G401.6 (cell line): ENCODE results near the gene RHOBTB1.
A peak's percentile ranks its signal among the peaks of the same experiment; 100 is the strongest.

Experiments
- FAIRE-seq: peaks from 2 replicates; lab custom pipeline; 2012; peaks lifted over from hg19 to GRCh38; lab: Jason Lieb, UNC

RHOBTB1 gene

GRCh38 chr10:60965696-60966095 is 21.7 kb upstream of the RHOBTB1 start:
- FAIRE-seq = no peak

GRCh38 chr10:60964257-60965235 is 20.6 kb upstream of the RHOBTB1 start:
- FAIRE-seq = peak; percentile 55

GRCh38 chr10:60963441-60964256 is 19.7 kb upstream of the RHOBTB1 start:
- no peak for FAIRE-seq

- FAIRE-seq = no peak
Measured at GRCh38 chr10:60962946-60963345, 19.0 kb upstream of the RHOBTB1 start.

GRCh38 chr10:60960913-60961312 is 16.9 kb upstream of the RHOBTB1 start:
- no peak for FAIRE-seq

GRCh38 chr10:60960031-60960430 is 16.0 kb upstream of the RHOBTB1 start:
- no peak for FAIRE-seq

GRCh38 chr10:60958892-60959601 is 15.1 kb upstream of the RHOBTB1 start:
- no peak for FAIRE-seq

GRCh38 chr10:60957667-60958221 is 13.8 kb upstream of the RHOBTB1 start:
- no peak for FAIRE-seq

GRCh38 chr10:60955957-60956425 is 12.0 kb upstream of the RHOBTB1 start:
- FAIRE-seq = no peak

- no peak for FAIRE-seq
Measured at GRCh38 chr10:60955316-60955715, 11.3 kb upstream of the RHOBTB1 start.

GRCh38 chr10:60954035-60954434 is 10.1 kb upstream of the RHOBTB1 start:
- FAIRE-seq = no peak

GRCh38 chr10:60953420-60953819 is 9.4 kb upstream of the RHOBTB1 start:
- FAIRE-seq = no peak

- FAIRE-seq = no peak
Measured at GRCh38 chr10:60952846-60953220, 8.8 kb upstream of the RHOBTB1 start.

GRCh38 chr10:60952067-60952845 is 8.3 kb upstream of the RHOBTB1 start:
- FAIRE-seq = no peak

GRCh38 chr10:60951272-60951724 is 7.3 kb upstream of the RHOBTB1 start:
- FAIRE-seq = no peak

GRCh38 chr10:60950300-60950699 is 6.3 kb upstream of the RHOBTB1 start:
- FAIRE-seq = no peak

GRCh38 chr10:60948851-60949250 is 4.9 kb upstream of the RHOBTB1 start:
- no peak for FAIRE-seq

GRCh38 chr10:60944910-60945297 is 919 bp upstream of the RHOBTB1 start:
- FAIRE-seq = no peak

- FAIRE-seq = no peak
Measured at GRCh38 chr10:60943316-60944057, 498 bp downstream of the RHOBTB1 start.

GRCh38 chr10:60942788-60943315 is 1.1 kb downstream of the RHOBTB1 start:
- FAIRE-seq = no peak
